Measurements from ENCODE around the gene CXCL13.

DNA sequence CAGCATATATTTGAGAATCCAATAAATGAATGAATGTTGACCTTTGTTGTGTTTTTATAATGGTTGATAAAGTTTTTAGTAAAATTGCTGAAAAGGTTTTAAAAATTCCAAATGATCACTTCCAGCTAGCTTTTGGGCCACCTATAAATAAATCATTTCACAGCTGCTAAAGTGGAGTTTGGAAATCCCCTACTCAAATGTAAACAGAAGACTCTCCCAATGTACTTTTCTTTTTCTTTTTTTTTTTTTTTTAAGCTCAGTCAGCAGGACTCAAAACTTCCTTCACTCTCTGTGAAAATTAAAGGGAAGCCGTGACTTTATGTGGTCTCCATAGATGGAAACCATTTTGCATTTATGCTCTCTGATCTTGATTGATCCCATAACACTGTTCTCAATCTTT lies 45.2 kb downstream of the CXCL13 start:
- TF ChIP-seq, protein P1, sequence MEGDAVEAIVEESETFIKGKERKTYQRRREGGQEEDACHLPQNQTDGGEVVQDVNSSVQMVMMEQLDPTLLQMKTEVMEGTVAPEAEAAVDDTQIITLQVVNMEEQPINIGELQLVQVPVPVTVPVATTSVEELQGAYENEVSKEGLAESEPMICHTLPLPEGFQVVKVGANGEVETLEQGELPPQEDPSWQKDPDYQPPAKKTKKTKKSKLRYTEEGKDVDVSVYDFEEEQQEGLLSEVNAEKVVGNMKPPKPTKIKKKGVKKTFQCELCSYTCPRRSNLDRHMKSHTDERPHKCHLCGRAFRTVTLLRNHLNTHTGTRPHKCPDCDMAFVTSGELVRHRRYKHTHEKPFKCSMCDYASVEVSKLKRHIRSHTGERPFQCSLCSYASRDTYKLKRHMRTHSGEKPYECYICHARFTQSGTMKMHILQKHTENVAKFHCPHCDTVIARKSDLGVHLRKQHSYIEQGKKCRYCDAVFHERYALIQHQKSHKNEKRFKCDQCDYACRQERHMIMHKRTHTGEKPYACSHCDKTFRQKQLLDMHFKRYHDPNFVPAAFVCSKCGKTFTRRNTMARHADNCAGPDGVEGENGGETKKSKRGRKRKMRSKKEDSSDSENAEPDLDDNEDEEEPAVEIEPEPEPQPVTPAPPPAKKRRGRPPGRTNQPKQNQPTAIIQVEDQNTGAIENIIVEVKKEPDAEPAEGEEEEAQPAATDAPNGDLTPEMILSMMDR (IDR thresholded peaks at IDR 0.05): no peak
- no peak for TF ChIP-seq EP300 (IDR thresholded peaks at IDR 0.05)
- no peak for TF ChIP-seq POLR2AphosphoS5 (IDR thresholded peaks at IDR 0.05)
- no peak for TF ChIP-seq POLR2A (IDR thresholded peaks at IDR 0.05)
